Measurements from ENCODE around the gene REM2. TPM values are rescaled to one million over a fixed set of nuclear protein-coding genes. Genes with fewer than 3 reads are reported as not detected.

The REM2 gene
- total RNA-seq, 1 experiment from 2014 or later = 1.2 TPM

DNA sequence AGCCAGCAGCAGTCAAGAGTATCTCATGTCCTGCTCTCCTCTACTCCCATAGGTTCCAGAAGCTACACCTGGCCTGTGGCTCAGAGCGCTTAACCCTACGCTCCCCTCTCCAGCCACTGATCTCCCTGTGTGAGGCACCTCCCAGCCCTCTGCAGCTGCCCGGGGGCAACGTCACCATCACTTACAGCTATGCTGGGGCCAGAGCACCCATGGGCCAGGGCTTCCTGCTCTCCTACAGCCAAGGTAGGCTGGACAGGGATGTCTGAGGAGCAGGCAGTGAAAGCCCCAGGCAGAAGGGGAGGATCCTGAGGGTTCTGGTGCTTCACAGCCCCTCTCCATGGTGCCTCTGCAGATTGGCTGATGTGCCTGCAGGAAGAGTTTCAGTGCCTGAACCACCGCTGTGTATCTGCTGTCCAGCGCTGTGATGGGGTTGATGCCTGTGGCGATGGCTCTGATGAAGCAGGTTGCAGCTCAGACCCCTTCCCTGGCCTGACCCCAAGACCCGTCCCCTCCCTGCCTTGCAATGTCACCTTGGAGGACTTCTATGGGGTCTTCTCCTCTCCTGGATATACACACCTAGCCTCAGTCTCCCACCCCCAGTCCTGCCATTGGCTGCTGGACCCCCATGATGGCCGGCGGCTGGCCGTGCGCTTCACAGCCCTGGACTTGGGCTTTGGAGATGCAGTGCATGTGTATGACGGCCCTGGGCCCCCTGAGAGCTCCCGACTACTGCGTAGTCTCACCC is 7.8 kb upstream of the REM2 start:
- Histone ChIP-seq H2BK20ac (ENCODE audit: low read depth, low read length, poor library complexity, severe bottlenecking) (no peak overlapping the region), H3K79me2 (ENCODE audit: insufficient read depth, low read length) (no peaks in the 10 kb centered on the region), H4K20me1 (ENCODE audit: control insufficient read depth, insufficient read depth, insufficient read length) (no peaks in the 10 kb centered on the region), H4K5ac (ENCODE audit: insufficient read length, low read depth, low read length) (no peak overlapping the region), H3K23ac (ENCODE audit: insufficient read length, low read depth, low read length) (no peak overlapping the region), H4K91ac (ENCODE audit: insufficient read length, low read depth, low read length) (no peak overlapping the region), H3K14ac (ENCODE audit: insufficient read depth, low read length) (no peak overlapping the region), H3K9ac (ENCODE audit: extremely low read depth, insufficient read length, low read length) (no peak overlapping the region), H3K27ac (ENCODE audit: insufficient read length, low read depth, low read length) (no peak overlapping the region), H3K18ac (ENCODE audit: insufficient read length, low read depth, low read length) (no peak overlapping the region), H3K56ac (ENCODE audit: insufficient read length, low read depth, low read length) (no peak overlapping the region), H3K23me2 (ENCODE audit: insufficient read length, low read depth, low read length, poor library complexity, severe bottlenecking) (no peaks in the 10 kb centered on the region), H3T11ph (ENCODE audit: low read length) (no peak overlapping the region), H2BK120ac (ENCODE audit: low read depth, low read length, poor library complexity, severe bottlenecking) (no peak overlapping the region), H2AK5ac (ENCODE audit: insufficient read length, low read length) (no peak overlapping the region), H2BK5ac (ENCODE audit: insufficient read length, low read length) (no peak overlapping the region), H2AFZ (ENCODE audit: low read length) (no peak overlapping the region), H3K79me1 (ENCODE audit: insufficient read depth, low read depth, low read length, poor library complexity, severe bottlenecking) (no peaks in the 10 kb centered on the region), H2BK15ac (ENCODE audit: low read depth, low read length) (no peak overlapping the region), H3K4me2 (ENCODE audit: insufficient read depth, insufficient read length, low read length) (no peak overlapping the region), H4K8ac (replicated peaks; ENCODE audit: insufficient read length, low read depth, low read length) (no peak overlapping the region), H3K9me3 (ENCODE audit: control insufficient read depth, low read depth, low read length) (no peaks in the 10 kb centered on the region), H3K27me3 (ENCODE audit: insufficient read depth, low read length) (no peaks in the 10 kb centered on the region), H2BK12ac (ENCODE audit: insufficient read length, low read depth, low read length) (no peak overlapping the region), H3K4ac (ENCODE audit: low read depth, low read length) (no peak overlapping the region), H3K4me1 (ENCODE audit: insufficient read depth, low read length) (peaks cover 4% of the 10 kb centered on the region; the same call in 1 of the 2 replicates)
- Mint-ChIP-seq H3K27ac (no peak overlapping the region), H3K27me3 (ENCODE audit: low read depth) (no peaks in the 10 kb centered on the region; the same call in 1 of the 2 replicates), H3K4me3 (no peak overlapping the region; a peak in 1 of 5 replicates), H3K9me3 (no peaks in the 10 kb centered on the region), H3K4me1 (peaks cover 13 to 14% of the 10 kb centered on the region in 2 experiments), H3K36me3 (ENCODE audit: insufficient read depth in 1 of 3, low read depth in 3 of 3) (peaks cover 0 to 17% (median 5%) of the 10 kb centered on the region in 3 experiments)
- TF ChIP-seq, protein P1, sequence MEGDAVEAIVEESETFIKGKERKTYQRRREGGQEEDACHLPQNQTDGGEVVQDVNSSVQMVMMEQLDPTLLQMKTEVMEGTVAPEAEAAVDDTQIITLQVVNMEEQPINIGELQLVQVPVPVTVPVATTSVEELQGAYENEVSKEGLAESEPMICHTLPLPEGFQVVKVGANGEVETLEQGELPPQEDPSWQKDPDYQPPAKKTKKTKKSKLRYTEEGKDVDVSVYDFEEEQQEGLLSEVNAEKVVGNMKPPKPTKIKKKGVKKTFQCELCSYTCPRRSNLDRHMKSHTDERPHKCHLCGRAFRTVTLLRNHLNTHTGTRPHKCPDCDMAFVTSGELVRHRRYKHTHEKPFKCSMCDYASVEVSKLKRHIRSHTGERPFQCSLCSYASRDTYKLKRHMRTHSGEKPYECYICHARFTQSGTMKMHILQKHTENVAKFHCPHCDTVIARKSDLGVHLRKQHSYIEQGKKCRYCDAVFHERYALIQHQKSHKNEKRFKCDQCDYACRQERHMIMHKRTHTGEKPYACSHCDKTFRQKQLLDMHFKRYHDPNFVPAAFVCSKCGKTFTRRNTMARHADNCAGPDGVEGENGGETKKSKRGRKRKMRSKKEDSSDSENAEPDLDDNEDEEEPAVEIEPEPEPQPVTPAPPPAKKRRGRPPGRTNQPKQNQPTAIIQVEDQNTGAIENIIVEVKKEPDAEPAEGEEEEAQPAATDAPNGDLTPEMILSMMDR (conservative IDR thresholded peaks at IDR 0.05) = no peak
- no peak for DNase-seq
- no CpG with 5 or more reads among the region's 15 CpGs for WGBS (ENCODE audit: extremely low coverage, insufficient read length, low lambda C conversion rate)
